ENCODE results near the gene PLCD3. TPM values are rescaled to one million over a fixed set of nuclear protein-coding genes. Genes with fewer than 3 reads are reported as not detected.
"Not testable (repeated sequence)": the region's sequence is repeated elsewhere in the genome, so short reads cannot be mapped to it uniquely, and the experiment has no call there.

Gene PLCD3
- total RNA-seq, 2 experiments from 2014 or later, result 4.6 to 5.1 TPM

DNA sequence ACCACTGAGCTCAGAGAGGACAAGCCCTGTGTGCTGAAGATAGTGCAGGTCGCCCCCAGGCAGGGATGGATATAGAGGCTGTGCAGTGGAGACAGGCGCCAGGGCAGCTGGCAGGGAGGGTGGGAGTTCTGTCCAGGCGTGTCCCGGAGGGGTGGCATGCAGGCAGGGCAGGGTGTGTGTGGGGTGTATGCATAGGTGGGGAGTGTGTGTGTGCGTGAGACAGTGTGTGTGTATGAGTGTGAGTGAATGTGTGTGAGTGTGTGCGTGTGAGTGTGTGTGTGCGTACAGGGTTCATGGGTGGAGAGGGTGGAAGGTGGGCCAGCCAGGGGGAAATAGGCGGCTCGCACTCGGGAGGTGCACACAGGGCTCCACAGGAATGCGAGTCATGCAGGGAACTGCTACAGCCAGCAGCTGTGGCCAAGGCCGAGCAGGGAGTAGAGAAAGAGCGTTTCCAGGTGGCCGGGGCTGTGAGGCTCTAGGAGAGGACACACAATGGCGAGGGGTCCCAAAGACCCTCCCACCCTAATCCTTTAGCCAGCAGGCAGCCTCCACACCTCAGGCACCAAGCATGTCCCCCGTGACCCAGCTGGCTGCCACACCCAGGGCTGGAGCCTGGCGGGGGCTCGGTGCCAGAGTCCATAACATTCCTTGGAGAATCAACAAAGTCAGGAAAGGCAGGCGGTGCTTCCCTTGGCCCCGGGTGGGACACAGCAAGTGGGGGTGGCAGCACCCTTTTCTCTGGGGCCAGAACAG lies 4.6 kb downstream of the PLCD3 start:
- CTCF ChIA-PET, result interaction anchor here (0.9 kb wide), 1 partner anchor 71 kb away, joined by 3 read pairs; no protein-coding TSS in a partner anchor
- POLR2A ChIA-PET, result no interaction called here

DNA sequence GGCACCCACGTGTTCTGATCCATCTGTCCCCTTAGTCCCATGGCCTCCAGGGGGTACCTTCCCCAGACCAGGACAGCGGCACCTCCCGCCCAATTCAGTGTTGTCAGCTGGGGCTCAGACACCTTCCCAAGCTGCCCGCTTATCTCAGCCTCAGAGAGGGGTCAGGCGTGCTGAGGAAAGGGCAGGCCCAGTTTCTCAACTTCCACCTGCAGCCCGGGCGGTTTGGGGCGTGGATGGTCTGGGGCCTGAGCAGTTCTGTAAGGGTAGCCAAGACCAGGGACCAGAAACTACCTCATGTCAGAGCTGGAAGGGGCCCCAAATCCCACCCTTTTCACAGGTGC lies 5.1 kb downstream of the PLCD3 start:
- ChIA-PET CTCF (interaction anchor here (0.9 kb wide), 1 partner anchor 71 kb away, joined by 3 read pairs; no protein-coding TSS in a partner anchor), POLR2A (no interaction called here)

DNA sequence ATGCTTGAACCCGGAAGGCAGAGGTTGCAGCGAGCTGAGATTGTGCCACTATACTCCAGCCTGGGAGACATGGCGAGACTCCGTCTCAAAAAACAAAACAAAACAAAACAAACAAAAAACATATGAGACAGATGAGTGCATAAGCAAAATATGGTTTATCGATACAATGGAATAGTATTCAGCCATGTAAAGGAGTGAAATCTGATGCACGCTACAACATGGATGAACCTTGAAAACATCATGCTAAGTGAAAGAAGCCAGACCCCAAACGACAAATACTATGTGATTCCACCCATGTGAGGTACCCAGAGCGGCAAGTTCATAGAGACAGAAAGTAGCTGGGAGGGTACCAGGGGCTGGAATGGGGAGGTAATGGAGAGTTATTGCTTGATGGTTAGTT lies 6.8 kb downstream of the PLCD3 start:
- CTCF ChIA-PET, result interaction anchor here (0.5 to 3.7 kb wide), 5 partner anchors 8 to 1768 kb away, joined by 3 to 21 read pairs (median 5); partner anchors contain the start of gene ACBD4
- POLR2A ChIA-PET, result no interaction called here

DNA sequence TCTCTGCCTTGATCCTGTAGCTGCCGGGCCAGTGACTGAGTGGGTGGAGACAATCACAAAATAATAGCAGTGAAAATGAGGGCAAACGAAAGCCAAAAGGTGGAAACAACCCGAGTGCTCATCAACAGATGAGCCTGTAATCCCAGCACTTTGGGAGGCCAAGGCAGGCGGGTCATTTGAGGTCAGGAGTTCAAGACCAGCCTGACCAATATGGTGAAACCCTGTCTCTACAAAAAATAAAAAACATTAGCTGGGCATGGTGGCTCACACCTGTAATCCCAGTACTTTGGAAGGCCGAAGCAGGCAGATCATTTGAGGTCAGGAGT lies 7.6 kb downstream of the PLCD3 start:
- POLR2A ChIA-PET, result not testable (repeated sequence)
- CTCF ChIA-PET, result interaction anchor here (0.5 to 3.7 kb wide), 3 partner anchors 9 to 1768 kb away, joined by 3 to 21 read pairs (median 8); partner anchors contain the start of gene ACBD4

DNA sequence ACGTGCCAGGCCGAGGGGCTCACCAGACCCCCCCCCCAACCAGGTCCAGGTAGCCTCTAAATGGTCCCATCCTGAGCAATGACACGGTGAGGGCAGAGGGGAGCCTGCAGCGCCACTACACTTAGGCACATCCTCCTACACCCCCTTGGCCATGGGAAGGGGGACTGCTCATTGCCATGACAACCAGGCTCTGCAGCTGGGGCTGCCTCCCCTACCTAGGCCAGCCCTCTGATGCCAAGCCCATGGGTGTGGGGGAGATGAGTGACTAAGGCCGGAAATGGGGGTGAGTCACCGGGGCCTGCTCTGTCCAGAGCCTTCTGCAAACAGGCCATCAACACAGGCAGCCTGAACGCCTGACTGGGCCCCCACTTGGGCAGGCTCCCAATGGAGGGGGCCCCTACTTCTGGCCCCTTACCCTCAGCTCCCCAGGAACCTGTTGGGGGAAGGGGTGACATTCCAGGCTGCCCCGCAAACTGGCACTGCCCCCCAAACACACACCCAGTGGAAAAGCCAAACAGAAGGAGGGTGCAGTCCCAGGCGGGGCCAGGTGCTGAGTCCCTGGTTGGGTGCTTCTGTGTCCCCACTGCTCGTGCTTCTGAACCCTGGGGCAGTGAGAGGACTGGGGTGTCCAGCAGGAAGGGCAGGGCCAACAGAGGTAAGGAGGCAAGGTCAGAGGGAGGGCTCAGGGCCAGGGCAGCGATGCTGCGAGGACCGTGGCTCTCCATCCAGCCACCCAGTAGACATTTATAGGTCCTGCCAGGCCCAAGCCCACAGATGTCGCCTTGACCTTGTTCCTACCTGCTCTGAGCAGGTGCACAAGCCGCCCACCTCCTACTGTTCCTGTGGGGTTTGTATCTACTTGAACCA lies 8.2 kb downstream of the PLCD3 start:
- ChIA-PET CTCF (interaction anchor here (0.8 to 3.7 kb wide), 3 partner anchors 12 to 102 kb away, joined by 4 to 21 read pairs (median 4); partner anchors contain the start of gene ACBD4), POLR2A (no interaction called here)

DNA sequence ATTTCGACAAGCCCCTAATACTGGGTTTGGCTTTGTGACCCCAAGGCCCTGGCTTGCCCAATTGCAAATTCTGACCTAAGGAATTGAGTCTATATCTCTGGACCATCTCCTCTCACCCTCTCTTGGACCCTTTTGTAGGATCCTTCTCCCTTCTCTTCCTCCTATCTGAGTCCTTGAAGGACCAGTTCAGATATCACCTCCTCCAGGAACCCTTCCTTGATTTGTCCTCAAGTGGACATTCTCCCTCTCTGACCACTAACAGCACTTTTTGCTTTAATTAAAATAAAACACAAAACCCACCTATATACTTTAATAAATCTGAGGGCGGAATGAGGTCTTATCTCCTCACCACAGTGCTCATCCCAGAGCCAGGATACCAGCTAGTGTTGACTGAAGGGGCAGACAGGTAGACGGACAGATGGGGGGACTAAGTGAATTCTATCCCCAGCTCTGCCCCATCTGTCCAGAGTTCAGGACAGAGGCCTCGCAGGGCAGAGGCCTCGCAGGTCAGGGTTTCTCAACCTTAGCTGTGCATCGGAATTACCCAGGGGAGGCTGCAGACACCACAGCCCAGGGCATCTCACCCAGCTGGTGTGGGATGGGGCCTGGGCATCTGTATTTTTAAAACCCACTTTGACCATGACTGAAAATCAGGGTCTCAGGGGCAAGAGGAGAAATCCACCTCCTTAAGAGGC lies 9.1 kb downstream of the PLCD3 start:
- ChIA-PET CTCF (interaction anchor here (0.8 to 3.7 kb wide), 3 partner anchors 12 to 101 kb away, joined by 4 to 21 read pairs (median 4); partner anchors contain the start of gene ACBD4), POLR2A (interaction anchor here (0.6 kb wide), 1 partner anchor 53 kb away, joined by 5 read pairs; no protein-coding TSS in a partner anchor)

DNA sequence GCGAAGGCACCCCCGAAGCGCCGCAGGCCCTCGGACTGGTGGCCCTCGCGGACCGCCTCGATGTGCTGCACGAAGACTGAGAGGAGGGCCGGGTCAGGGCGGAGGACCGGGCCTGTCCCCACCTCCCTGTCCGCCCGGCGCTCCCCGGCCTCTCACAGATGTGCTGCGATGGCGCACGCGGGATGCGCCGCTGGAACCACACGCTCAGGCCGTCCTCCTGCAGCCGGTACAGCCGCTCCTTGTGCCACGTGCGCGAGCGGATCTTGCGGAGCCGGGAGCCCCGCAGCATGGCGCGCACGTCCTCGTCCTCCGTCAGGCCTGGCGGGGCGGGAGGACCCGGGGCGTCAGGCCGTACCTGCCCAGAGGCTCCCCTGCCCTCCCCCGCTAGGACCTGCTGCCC lies 11.3 kb downstream of the PLCD3 start:
- ChIA-PET CTCF (interaction anchor here (1.5 kb wide), 1 partner anchor 10 kb away, joined by 4 read pairs; no protein-coding TSS in a partner anchor), POLR2A (no interaction called here)

DNA sequence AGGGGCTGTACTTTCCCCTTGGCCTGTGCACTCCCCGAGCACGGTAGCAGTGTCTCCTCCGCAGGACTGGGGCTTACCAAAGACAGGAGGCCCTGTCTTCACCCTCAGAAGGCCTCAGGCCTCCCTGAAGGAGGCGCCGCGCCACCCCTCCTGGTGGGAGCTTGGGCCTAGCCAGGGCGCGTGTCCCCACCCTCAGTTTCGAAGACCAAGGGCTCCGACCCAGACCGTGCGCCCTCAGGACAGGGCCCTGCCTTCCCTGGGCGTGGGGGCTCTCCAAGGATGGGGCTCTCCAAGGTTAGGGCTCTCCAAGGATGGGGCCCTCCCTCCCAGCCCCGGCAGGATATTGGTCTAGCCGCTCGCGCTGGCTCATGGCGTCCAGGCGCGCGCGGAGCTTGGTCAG lies 11.8 kb downstream of the PLCD3 start:
- POLR2A ChIA-PET, result no interaction called here

DNA sequence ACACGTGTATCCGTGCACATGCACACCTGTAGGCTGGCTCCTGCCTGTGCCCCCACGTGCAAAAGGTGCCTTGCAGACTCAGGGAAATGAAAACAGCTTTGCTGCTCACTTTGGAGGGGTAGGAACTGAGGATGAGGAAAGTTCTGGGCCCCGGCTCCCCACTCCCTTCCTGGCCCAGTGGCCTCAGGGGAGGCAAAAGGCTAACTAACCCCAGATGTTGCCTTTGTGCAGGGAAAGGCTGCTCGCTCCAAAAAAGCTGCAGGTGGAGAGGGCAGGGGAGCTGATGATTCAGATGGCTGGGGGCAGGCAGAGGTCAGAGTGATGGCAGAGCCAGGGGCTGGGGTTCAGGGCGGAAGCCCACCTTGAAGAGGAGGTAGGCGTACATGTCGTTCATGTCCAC lies 12.4 kb downstream of the PLCD3 start:
- POLR2A ChIA-PET, result no interaction called here
- CTCF ChIA-PET, result interaction anchor here (0.6 to 1.6 kb wide), 2 partner anchors 15 to 808 kb away, joined by 4 to 8 read pairs; partner anchors contain the start of gene ACBD4

More for the DNA sequence above, 11.8 kb downstream of the PLCD3 start:
- CTCF ChIA-PET, result interaction anchor here (0.6 to 1.6 kb wide), 3 partner anchors 15 to 807 kb away, joined by 3 to 8 read pairs (median 4); partner anchors contain the start of gene ACBD4

DNA sequence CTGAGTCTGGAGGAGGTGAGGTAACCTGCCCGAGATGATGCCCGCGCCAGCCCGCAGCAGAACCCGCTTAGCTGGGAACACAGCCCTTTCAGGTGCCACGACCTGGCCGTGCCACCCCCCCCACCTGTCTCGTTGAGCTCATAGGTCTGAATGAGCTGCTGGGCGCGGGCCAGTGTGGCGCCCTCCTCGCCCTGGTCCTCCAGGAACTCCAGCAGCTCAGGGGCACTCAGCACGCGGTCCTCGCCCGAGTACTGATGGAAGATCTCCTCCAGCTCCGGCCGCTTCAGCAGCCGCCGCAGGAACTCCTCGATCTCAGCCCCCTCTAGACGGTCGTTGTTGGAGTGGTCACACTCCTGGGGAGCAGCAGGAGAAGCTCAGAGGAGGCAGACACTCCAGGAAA lies 13.6 kb downstream of the PLCD3 start:
- ChIA-PET CTCF (interaction anchor here (0.6 to 1.7 kb wide), 4 partner anchors 17 to 116 kb away, joined by 3 to 6 read pairs (median 5); partner anchors contain the start of gene ACBD4), POLR2A (no interaction called here)

DNA sequence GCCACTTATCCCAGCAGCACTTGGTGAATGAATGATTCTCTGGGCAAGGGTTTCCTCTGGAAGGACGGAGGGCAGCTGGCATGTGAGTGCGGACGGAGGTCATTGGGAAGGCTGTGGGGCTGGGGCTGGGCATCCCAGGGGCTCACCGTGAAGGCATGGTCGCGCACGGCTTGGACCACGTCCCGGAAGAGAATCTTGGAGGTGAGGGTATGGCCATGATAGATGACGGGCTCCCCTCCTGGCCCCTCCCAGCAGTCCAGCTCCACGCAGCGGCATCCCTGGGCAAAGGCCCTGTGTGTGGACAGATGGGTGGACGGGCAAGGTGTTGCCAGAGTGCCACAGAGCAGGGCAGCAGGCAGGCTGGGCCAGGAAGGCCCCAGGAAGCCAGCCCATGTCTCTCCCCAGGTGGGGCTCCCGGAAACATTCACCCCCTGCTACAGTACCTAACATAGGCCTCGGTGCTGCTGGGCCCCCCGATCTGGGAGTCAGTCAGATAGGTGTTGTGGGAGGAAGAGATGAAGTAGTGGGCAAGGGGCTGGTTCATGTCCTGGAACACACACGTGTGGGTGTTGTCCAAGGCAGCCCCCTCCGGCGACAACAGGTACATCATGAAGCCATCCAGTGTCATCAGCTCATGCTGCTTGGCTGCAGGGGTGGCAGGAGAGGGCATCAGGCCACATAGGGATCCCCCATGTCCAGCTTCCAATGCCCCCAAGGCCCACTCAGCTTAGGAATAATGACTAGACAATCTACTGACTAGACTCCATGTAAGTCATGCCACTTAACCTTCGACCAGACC lies 14.3 kb downstream of the PLCD3 start:
- POLR2A ChIA-PET, result no interaction called here

DNA sequence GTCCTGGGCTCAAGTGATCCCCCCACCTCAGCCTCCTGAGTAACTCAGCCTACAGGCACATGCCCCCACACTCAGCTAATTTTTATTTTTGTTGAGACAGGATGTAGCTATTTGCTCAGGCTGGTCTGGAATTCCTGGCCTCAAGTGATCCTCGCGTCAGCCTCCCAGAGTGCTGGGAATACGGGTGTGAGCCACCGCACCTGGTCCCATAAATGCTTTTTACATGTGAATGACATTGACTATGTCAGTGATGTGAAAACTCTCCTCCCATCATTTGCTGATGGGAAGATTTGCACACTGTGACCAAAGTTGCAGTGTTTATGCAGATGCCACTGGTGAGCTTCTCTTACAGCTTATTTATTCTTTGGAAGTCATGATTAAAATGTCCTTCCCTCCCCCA lies 15.0 kb downstream of the PLCD3 start:
- CTCF ChIA-PET, result interaction anchor here (0.6 to 1.7 kb wide), 5 partner anchors 18 to 157 kb away, joined by 3 to 6 read pairs (median 4); partner anchors contain the start of gene ACBD4
- POLR2A ChIA-PET, result no interaction called here

More for the DNA sequence above, 14.3 kb downstream of the PLCD3 start:
- CTCF ChIA-PET, result interaction anchor here (0.6 to 1.7 kb wide), 7 partner anchors 18 to 158 kb away, joined by 3 to 6 read pairs (median 4); partner anchors contain the start of gene ACBD4

DNA sequence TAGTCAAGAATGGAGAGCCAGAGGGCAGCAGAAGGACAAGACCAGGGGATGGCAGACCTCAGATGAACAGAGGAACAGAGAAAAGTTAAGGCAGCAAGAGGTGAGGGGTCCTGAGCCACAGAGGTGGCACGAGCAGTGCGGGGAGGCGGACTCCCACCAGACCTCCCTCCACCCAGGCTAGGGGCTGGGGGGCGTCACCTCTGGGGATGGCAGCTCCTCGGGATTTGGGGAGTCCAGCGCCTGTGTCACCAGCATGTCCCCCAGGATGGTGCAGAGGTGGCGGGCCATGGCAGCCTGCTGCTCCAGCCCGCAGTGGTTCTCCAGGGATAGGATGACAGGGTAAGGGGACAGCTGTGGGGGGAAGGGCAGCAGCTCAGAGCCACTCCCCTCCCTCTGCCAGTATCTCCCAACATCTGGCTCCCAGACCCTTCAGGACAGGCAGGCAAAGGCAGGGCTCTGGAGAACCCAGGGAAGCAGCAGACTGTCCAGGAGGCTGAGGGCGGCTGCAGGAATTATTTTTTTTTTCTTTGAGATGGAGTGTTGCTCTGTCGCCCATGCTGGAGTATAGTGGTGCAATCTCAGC lies 15.8 kb downstream of the PLCD3 start:
- POLR2A ChIA-PET, result no interaction called here
- CTCF ChIA-PET, result no interaction called here

DNA sequence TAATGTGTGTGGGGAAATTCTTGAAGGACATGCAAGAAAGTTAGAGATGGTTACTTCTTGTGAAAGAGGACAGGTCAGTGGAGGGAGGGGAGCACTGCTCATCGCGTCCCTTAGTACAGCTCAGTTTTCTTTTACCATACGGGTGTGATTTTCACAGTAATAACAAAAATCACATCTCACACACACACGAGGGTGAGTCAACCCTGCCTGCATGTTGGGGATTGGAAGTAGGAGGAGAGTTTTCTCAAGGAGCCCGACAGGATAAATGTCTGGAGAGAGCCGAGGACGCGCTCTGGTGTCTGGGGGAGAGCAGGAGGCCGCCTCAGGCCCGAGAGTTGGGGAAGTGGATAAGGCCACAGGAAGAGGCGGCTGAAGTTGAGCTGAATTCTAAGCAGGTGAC lies 16.4 kb downstream of the PLCD3 start:
- POLR2A ChIA-PET, result no interaction called here

DNA sequence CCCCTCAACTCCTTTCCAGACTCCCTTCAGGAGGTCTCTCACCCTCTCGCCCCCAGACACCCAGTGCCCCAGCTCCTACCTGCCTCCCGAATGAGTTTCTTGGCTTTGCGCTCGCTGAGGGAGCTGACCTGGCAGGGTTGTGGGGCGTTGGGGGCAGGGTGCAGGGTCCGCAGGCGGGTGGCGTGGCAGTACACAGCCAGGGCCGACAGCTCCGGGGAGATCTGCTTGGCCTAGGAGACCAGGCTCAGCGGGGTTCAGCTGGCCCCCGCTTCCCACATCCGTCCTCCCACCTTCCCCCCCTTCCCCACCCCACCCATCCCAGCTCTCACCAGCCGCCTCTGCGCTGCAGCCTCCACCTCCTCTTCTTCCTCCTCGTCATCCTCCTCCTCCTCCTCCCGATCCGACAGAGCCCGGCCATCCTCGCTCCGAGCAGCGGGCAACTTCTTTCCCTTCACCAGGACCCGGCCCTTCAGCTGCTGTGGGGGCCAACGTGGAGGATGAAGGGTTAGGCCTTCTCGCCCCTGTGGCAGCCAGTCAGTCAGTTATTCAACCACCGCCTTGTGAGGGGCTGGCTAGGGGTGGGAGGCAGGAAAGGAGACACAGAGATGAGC lies 17.2 kb downstream of the PLCD3 start:
- ChIA-PET CTCF (no interaction called here), POLR2A (no interaction called here)

More for the DNA sequence above, 16.4 kb downstream of the PLCD3 start:
- CTCF ChIA-PET, result no interaction called here

DNA sequence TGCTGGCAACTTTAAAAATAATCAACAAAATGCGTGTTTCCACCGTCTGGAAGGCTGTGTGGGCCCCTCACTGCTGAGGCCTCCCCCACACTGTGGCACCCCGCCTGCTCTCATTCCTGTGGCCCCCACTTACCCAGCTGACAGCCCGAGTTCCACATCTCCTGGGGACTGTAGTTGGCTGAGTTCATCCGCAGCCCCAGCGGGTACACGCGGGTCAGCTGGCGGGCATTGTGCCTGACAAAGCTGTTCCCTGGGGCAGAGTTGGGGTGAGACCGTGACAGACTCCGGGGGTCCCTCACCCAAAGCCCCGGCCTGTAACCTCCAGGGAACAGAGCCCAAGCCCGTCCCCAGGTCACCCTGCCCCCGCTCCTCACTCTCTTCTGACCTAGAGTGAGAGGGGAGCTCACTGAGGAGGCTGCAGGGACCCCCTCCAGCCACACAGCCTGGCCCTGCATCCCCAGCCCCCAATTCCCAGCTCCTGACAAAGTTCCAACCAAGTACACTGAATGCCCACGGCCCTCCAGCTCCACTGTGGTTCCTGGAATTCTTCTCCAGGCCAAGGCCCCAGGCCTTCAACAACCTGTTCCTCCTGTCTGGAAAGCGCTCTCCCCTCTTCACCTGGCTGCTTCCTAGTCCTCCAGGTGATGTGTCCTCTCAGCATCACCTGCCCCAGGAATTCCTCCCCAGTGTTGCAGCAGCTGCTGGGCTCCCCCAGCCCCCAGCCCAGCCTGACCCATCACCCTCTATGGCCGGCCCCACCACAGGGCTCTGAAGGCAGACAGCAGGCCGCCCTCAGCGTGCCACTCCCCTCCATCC lies 18.0 kb downstream of the PLCD3 start:
- ChIA-PET POLR2A (no interaction called here), CTCF (no interaction called here)

DNA sequence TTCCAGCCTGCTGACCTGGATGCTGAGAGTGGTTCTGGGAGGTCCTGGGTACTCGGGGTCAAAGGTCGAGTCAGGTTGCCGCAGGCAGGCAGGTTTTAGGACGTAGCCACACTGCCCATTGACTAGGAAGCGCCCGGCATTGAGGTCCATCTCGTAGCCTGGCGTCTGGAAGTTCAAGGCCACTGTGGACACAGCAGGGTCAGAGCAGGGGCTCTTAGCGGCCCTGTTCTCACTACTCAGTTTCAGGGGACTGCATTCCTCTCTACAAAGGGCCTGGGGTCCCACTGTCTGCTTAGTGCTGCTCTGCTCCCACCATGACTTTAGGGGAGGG lies 18.9 kb downstream of the PLCD3 start:
- POLR2A ChIA-PET, result no interaction called here
- CTCF ChIA-PET, result no interaction called here

All from activated CD8-positive, alpha-beta memory T cell treated with anti-CD3 and anti-CD28 coated beads for 36 hours (primary cell).